Activated CD4-positive, alpha-beta T cell treated with anti-CD3 and anti-CD28 coated beads for 48 hours (primary cell): Measurements from ENCODE around the gene SFI1.
"Not testable (repeated sequence)": the region's sequence is repeated elsewhere in the genome, so short reads cannot be mapped to it uniquely, and the experiment has no call there.

Experiments
- DNase-seq: peaks from one replicate; pipeline ENCODE4 v3.0.0-alpha.2; 2020

Gene SFI1

GRCh38 chr22:31556627-31557203 is 60.4 kb downstream of the SFI1 start:
- no peak for DNase-seq

GRCh38 chr22:31558546-31558945 is 62.2 kb downstream of the SFI1 start:
- not testable (repeated sequence) for DNase-seq

GRCh38 chr22:31561238-31561887 is 65.0 kb downstream of the SFI1 start:
- peak; percentile 72 for DNase-seq

GRCh38 chr22:31561970-31562369 is 65.6 kb downstream of the SFI1 start:
- DNase-seq: no peak

- no peak for DNase-seq
Observed at GRCh38 chr22:31566484-31566883, 70.1 kb downstream of the SFI1 start.

- DNase-seq: no peak
Observed at GRCh38 chr22:31567196-31567595, 70.9 kb downstream of the SFI1 start.

GRCh38 chr22:31567702-31568101 is 71.4 kb downstream of the SFI1 start:
- no peak for DNase-seq

- no peak for DNase-seq
Observed at GRCh38 chr22:31569126-31569525, 72.8 kb downstream of the SFI1 start.

- no peak for DNase-seq
Observed at GRCh38 chr22:31572939-31573338, 76.6 kb downstream of the SFI1 start.

- no peak for DNase-seq
Observed at GRCh38 chr22:31574055-31574670, 77.8 kb downstream of the SFI1 start.

GRCh38 chr22:31575190-31575589 is 78.9 kb downstream of the SFI1 start:
- no peak for DNase-seq

- no peak for DNase-seq
Observed at GRCh38 chr22:31577711-31578110, 81.4 kb downstream of the SFI1 start.

GRCh38 chr22:31578171-31578570 is 81.8 kb downstream of the SFI1 start:
- no peak for DNase-seq

GRCh38 chr22:31579835-31580242 is 83.5 kb downstream of the SFI1 start:
- DNase-seq: no peak

GRCh38 chr22:31583861-31584485 is 87.6 kb downstream of the SFI1 start:
- no peak for DNase-seq

- no peak for DNase-seq
Observed at GRCh38 chr22:31584804-31585160, 88.4 kb downstream of the SFI1 start.

- DNase-seq: peak; percentile 45
Observed at GRCh38 chr22:31585161-31585859, 89.0 kb downstream of the SFI1 start.

GRCh38 chr22:31586137-31586920 is 90.0 kb downstream of the SFI1 start:
- no peak for DNase-seq

GRCh38 chr22:31588970-31589675 is 92.8 kb downstream of the SFI1 start:
- DNase-seq: no peak

- DNase-seq: not testable (repeated sequence)
Observed at GRCh38 chr22:31590161-31590560, 93.8 kb downstream of the SFI1 start.

- DNase-seq: no peak
Observed at GRCh38 chr22:31595271-31595670, 98.9 kb downstream of the SFI1 start.
